Fibroblast of upper back skin (primary cell): ENCODE results near the gene ANHX.
"Not testable (repeated sequence)": the region's sequence is repeated elsewhere in the genome, so short reads cannot be mapped to it uniquely, and the experiment has no call there.

ENCODE experiments used
- DNase-seq: peaks from one replicate; pipeline ENCODE4 v3.0.0-alpha.2; 2013

ANHX gene

GRCh38 chr12:133235401-133236112 is at the start of gene ANHX:
Gene ANHX (minus strand): TSS chr12:133235877. CDS start chr12:133234356, 1,521 bp downstream.
- DNase-seq: no peak

DNA sequence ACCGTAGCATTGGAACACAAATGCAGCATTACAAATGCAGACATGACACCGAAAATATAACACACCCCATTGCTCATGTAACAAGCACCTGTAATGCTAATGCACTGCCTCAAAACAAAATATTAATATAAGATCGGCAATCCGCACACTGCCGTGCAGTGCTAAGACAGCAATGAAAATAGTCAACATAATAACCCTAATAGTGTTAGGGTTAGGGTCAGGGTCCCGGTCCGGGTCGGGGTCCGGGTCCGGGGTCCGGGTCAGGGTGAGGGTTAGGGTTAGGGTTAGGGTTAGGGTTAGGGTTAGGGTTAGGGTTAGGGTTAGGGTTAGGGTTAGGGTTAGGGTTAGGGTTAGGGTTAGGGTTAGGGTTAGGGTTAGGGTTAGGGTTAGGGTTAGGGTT is 29.0 kb upstream of the ANHX start:
- DNase-seq: not testable (repeated sequence)

DNA sequence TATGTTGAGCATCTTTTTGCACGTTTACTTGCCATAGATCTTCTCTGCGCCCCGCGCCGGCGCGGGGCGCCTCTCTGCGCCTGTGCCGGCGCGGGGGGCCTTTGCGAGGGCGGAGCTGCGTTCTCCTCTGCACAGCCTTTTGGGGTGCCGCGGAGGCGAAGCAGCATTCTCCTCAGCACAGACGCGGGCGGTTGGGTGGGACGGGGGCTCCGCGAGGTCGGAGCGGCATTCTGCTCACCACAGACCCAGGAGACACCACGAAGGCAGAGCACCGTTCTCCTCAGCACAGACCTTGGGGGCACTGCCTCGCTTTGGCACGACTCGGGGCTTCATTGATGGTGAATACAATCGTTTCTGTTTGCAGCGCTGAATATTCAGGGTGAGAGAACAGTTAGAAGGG is 28.5 kb upstream of the ANHX start:
- DNase-seq: no peak

DNA sequence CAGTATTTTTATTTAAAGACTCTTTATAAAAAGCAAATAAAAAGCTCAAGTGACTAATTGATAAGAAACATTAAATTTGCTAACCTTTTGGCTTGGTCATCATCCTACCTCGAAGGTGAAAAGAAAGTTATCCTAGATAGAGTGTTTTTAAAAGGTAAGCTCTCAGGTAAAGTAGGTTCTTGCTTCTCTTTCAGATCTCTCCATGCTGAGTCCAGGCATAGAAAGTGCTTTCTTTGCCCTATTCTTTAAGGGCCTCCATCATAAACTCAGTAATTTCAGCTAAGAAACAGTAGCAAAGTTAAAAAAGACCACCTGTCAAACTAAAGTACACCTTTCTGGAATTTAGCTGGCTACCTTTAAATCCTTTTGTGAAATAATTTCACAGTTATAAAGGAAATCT is 20.6 kb upstream of the ANHX start:
- DNase-seq: no peak

DNA sequence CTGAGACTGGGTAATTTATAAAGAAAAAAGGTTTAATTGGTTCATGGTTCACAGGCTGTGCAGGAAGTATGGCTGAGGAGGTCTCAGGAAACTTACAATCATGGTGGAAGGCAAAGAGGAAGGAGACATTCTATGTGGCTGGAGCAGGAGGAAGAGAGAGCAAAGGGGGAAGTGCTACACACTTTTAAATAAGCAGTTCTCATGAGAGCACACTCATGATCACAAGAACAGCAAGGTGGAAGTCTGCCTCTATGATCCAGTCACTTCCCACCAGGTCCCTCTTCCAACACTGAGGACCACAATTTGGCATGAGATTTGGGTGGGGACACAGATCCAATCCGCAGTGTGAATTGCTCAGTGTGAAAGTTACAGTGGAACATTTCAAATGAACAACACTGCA is 20.2 kb upstream of the ANHX start:
- DNase-seq: not testable (repeated sequence)

DNA sequence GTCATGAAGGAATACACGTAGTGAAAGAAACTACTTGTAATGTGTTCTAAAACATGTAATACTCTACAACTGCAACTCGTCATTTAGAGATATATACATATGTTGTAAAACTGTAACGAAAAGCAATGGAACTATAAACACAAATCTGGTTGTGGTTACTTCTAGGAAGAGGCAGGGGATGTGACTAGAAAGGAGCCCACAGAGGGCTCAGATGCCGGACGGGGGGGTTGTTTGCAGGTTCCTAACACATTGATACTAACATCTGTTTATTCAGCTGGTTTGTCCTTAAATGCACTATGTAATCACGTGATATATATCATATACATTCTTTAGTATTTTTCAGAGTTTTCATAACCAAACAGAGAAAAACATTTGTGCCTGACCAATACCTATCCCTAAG is 16.1 kb upstream of the ANHX start:
- no peak for DNase-seq

GRCh38 chr12:133236556-133236955 is 879 bp upstream of the ANHX start:
- no peak for DNase-seq

DNA sequence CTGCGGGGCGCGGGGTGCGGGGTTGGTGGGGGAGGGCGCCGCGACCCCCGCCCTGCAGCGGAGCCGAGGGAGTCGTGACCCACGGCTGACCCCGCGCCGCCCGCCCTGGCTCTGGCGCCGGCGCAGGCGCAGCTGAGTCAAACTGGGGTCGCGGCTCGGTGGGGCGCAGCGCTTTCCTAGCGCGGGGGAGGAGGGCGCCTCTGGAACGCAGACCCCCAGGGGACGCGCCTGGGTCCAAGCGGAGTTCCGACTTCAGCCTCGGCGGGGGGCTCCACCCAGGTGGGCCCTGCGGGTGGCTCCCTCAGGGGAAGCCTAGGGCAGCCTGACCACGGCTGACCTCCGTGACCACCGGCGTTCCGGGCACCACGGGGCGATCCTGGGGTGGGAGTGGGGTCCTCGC is 467 bp upstream of the ANHX start:
- DNase-seq: no peak

DNA sequence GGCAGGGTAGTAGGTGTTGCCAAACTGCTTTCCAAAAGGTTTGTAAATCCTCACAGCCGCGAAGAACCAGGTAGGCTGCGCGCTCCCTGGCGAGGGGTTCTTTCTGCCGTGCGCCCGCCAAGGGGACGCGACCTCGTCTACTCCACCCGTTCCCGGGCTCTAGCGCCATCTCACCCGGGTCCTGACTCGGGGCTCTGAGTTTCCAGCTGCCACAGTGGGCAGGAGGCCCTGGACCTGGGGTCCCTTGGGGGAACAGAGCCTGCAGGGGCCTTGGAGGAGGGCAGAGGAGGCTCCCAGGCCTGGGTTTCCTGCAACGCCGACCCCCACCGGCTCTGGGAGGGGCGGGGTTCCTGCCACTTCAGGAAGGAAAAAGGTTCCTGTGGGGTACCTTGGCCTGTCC is 706 bp downstream of the ANHX start:
- DNase-seq: no peak

- DNase-seq: no peak
Measured at GRCh38 chr12:133233993-133234564, 1.6 kb downstream of the ANHX start.

- DNase-seq: no peak
Measured at GRCh38 chr12:133233006-133233405, 2.7 kb downstream of the ANHX start.

GRCh38 chr12:133231001-133231400 is 4.7 kb downstream of the ANHX start:
- no peak for DNase-seq

DNA sequence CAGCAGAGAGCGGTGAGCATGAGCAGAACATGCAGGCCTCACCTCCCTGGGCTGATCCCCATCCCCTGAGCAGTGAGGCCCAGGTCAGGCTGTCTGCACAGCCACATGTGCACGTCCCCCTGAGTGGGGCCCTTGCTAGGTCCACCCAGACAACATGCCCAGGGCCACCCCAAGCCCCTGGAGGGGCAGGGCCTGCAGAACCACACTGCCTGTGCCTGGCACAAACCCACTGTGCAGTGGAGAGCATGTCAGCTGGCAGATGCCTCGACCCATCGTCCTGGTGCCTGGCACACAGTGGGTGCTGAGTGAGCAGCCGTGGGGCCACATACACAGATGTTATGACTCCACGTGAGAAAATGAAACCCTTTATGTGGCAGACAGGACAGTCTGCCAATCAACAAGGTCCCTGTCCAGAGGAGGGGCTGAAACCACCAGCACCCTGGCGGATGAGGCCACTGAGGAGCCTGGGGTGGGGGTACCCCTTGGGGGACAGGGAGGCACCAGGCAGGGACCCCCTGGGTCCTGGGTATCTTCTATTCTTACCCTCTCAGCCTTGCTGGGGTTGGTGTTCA is 8.3 kb downstream of the ANHX start:
- no peak for DNase-seq

DNA sequence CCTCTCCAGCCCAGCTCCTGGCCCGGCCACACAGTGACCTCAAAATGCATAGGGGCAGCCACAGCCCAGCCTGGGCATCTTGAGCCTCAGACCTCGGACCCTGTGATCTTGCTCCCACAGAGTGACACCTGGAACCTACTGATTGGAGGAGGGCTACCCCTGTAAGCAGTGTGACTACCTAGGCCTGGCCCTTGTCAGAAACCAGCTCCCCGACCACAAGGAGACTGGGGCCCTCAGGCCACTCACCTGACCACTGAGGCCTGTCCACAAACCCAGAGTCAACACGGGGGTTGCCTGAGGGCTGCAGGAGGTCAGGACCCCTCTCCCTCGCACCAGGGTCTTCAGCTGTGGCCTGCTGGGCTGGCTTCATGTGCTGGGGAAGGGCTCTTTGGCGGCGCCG is 9.0 kb downstream of the ANHX start:
- no peak for DNase-seq

- DNase-seq: no peak
Measured at GRCh38 chr12:133225527-133225926, 10.2 kb downstream of the ANHX start.

- no peak for DNase-seq
Measured at GRCh38 chr12:133222211-133222610, 13.5 kb downstream of the ANHX start.

DNA sequence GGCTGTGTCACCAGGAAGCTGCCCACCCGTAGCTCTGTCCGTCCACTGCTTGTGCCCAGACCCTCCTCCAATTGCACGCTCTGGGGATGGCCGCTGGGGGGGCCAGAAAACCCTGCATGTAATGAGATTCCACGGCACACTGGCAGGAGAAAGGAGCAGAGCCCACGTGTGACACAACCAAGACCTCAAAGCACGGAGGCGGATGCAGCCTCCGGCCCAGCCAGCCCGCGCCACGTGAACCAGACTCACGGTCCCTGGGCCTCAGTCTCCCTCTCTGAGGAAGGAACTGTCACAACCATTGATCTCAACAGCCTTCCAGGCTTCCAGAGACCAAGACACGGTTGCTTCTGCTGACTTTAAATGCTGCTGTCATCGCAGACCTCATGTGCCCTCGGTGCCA is 14.4 kb downstream of the ANHX start:
- DNase-seq: no peak

GRCh38 chr12:133220521-133220920 is 15.2 kb downstream of the ANHX start:
- DNase-seq: no peak

- DNase-seq: no peak
Measured at GRCh38 chr12:133217219-133217618, 18.5 kb downstream of the ANHX start.

DNA sequence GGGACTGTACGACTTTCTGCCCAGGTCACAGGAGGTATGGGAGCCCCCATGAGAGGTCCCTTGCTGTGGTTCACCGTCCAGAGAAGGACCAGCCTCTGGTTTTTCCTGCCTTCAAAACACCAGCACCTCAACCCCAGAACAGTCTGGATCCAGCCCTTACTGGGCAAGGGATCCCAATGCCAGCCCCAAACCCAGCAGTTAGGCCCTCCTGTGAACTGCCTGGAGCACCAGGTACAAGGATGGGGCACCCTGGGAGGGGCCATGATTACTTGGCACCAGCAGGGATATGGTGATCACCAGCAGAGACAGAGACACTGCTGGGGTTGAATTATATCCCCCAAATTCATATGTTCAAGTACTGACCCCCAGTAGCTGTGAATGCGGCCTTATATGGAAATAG is 20.0 kb downstream of the ANHX start:
- no peak for DNase-seq

GRCh38 chr12:133206390-133206789 is 29.3 kb downstream of the ANHX start:
- DNase-seq: no peak

- no peak for DNase-seq
Measured at GRCh38 chr12:133204264-133204603, 31.4 kb downstream of the ANHX start.

DNA sequence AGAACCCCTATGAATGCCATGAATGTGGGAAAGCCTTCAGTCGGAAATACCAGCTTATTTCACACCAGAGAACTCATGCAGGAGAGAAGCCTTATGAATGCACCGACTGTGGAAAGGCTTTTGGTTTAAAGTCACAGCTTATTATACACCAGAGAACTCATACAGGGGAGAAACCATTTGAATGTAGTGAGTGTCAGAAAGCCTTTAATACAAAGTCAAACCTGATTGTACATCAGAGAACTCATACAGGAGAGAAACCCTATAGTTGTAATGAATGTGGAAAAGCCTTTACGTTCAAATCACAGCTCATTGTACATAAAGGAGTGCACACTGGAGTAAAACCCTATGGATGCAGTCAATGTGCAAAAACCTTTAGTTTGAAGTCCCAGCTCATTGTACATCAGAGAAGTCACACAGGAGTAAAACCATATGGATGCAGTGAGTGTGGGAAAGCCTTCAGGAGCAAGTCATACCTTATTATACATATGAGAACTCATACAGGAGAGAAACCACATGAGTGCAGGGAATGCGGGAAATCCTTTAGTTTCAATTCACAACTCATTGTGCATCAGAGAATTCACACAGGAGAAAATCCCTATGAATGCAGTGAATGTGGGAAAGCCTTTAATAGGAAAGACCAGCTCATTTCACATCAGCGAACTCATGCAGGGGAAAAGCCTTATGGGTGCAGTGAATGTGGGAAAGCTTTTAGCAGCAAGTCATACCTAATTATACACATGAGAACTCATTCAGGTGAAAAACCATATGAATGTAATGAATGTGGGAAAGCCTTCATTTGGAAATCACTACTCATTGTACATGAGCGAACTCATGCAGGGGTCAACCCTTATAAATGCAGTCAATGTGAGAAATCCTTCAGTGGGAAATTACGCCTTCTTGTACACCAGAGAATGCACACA is 32.1 kb downstream of the ANHX start:
- DNase-seq: no peak
